Cardiac muscle cell (in vitro differentiated cells and primary cell): ENCODE data around the gene BCAR3. TPM values are rescaled to one million over a fixed set of nuclear protein-coding genes. Genes with fewer than 3 reads are reported as not detected.
A peak's percentile ranks its signal among the peaks of the same experiment; 100 is the strongest.
"Not testable (repeated sequence)": the region's sequence is repeated elsewhere in the genome, so short reads cannot be mapped to it uniquely, and the experiment has no call there.

ENCODE experiments used
- DNase-seq, 2 donors: peaks; one replicate each; pipeline versions ENCODE4 v3.0.0 to v3.0.0-alpha.2; 2010 to 2017; ENCODE audit warnings: low read depth in 1 of 2, low spot score in 1 of 2
- H3K27ac ChIP-seq: fragments of 200-600 bp; sonication (generic); 2 replicates; pipeline ENCODE4 v1.5.1; 2016
- H3K27me3 ChIP-seq: fragments of 200-600 bp; sonication (generic); 2 replicates; pipeline ENCODE4 v1.6.0; 2016; ENCODE audit warnings: control low read depth
- H3K36me3 ChIP-seq: fragments of 200-600 bp; sonication (generic); 2 replicates; pipeline ENCODE4 v1.5.1; 2016; ENCODE audit warnings: control low read depth
- H3K4me1 ChIP-seq: fragments of 200-600 bp; sonication (generic); 2 replicates; pipeline ENCODE4 v1.8.1; 2017; ENCODE audit warnings: low read depth, mild to moderate bottlenecking, mixed run types
- H3K4me3 ChIP-seq: fragments of 200-600 bp; sonication (generic); 2 replicates; pipeline ENCODE4 v1.5.1; 2016; ENCODE audit warnings: mild to moderate bottlenecking
- H3K9me3 ChIP-seq: fragments of 200-600 bp; sonication (generic); 2 replicates; pipeline ENCODE4 v1.5.1; 2017; ENCODE audit warnings: low read depth, mild to moderate bottlenecking, control low read depth
- CTCF ChIP-seq: IDR thresholded peaks from 2 replicates; pipeline ENCODE4 v1.5.1; 2012; ENCODE audit warnings: low read depth, mild to moderate bottlenecking, low read length
- polyA plus RNA-seq: library from polyadenylated mRNA; unstranded; fragments of >200 nt; fragmentation: Nextera tagmentation; extraction: Ambion mirVana; gene quantifications from 2 replicates; pipeline ENCODE4 v1.2.1, GENCODE V29; 2016
- total RNA-seq: library from RNA; depleted of rRNA; stranded (reverse); fragments of >200 nt; gene quantifications from 2 replicates; pipeline ENCODE4 v1.2.3, GENCODE V29; 2016

Gene BCAR3
- total and polyA plus RNA-seq, 2 experiments from 2014 or later, result 1.5 to 4.5 TPM

DNA sequence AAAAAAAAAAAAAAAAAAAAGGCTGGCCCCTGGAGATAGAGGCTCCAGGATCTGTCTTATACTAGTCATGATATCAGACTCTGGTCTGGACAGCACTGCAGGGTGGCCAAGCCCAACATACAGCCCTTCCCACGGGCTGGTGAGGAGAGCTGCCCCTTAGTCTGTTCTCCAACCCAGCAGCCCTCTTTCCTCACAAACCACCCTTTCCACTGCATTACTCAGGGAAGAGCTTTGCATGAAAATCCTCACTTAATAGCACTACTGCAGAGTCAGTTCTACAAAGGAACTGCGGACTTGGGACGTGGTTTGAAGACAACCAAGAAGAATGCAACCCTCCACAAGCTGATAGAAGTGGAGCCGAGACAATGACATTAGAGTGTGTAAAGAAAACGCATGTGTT, 5.7 kb downstream of the BCAR3 start:
- Histone ChIP-seq H3K36me3 (no peaks in the 10 kb centered on the region), H3K4me1 (peaks cover 19% of the 10 kb centered on the region), H3K27ac (no peak overlapping the region), H3K9me3 (no peaks in the 10 kb centered on the region), H3K27me3 (peaks cover 13% of the 10 kb centered on the region), H3K4me3 (no peak overlapping the region)
- DNase-seq, result peak in 1 of 2 donors; percentile 57
- TF ChIP-seq CTCF, result no peak

DNA sequence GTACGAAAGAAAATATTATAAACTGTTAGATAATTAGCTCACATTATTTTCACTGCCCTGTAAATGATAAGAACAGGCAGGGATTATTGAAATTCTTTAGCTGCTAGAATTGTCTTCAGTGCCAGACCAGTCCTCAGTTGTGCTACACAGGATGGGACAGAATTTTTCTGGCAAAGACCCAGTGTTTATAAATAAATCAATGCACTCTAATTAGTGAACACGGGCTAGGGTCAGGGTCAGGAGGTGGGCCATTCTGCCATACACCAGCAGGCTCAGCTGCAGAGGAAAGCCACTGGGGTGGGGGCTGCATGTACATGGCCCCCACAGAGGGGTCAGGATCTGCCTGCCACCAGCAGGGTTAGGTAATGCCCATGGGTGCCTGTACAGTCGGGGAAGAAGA, 6.4 kb downstream of the BCAR3 start:
- Histone ChIP-seq H3K4me1 (peaks cover 19% of the 10 kb centered on the region), H3K9me3 (no peaks in the 10 kb centered on the region), H3K27ac (no peak overlapping the region), H3K27me3 (peaks cover 7% of the 10 kb centered on the region), H3K36me3 (no peaks in the 10 kb centered on the region), H3K4me3 (no peak overlapping the region)
- no peak for TF ChIP-seq CTCF
- DNase-seq, result no peak

DNA sequence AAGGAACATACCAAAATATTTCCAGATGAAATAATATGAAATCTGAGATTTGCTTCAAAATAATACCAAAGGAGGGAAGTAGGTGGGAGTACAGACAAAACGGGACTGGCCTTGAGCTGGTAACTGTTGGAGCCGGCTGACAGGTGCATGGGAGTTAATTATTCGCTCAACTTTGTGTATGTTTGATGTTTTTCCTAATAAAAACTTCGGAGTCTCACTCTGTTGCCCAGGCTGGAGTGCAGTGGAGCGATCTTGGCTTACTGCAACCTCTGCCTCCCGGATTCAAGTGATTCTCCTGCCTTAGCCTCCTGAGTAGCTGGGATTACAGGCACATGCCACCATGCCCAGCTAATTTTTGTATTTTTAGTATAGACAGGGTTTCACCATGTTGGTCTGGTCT, 7.6 kb downstream of the BCAR3 start:
- H3K9me3 ChIP-seq, H3K27ac ChIP-seq, DNase-seq, H3K4me3 ChIP-seq, H3K36me3 ChIP-seq, H3K27me3 ChIP-seq: not testable (repeated sequence)
- peaks cover 19% of the 10 kb centered on the region for H3K4me1 ChIP-seq

DNA sequence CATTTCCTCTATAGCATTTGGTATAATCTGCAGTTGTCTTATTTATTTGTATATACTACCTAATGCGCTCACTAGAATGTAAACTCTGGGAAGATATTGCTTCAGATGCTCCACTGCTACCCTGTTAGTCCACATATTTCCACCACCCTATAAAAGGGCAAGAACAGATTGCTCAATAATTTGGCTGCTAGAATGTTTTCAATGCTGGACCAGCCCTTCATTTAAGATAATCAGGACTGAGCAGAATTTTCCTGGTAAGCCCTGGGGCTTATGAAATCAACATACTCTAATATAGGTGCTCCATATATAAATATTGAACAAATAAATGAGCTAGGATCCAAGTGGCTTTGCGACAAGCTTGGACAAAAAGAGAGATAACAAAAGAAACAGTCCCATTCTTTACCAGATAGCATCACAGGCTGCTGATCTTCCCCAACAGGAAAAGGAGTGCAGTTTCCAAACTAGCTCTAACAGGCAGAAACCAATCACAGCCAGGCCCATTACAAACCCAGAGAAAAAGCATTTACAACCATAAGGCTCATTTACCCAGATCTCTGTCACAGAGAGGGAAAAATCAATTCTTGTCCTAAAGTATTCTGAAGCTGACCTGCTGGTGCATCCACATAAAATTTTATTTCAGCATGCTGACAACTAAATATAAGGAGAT, 8.3 kb downstream of the BCAR3 start:
- Histone ChIP-seq H3K4me3 (no peak overlapping the region), H3K9me3 (no peaks in the 10 kb centered on the region), H3K27ac (no peak overlapping the region), H3K4me1 (peaks cover 19% of the 10 kb centered on the region), H3K27me3 (peaks cover 2% of the 10 kb centered on the region), H3K36me3 (no peaks in the 10 kb centered on the region)
- no peak for TF ChIP-seq CTCF
- peak in 1 of 2 donors; percentile 81 for DNase-seq

- H3K4me1 ChIP-seq, result peaks cover 19% of the 10 kb centered on the region
- H3K9me3 ChIP-seq, result no peaks in the 10 kb centered on the region
- no peaks in the 10 kb centered on the region for H3K27me3 ChIP-seq
- no peak for TF ChIP-seq CTCF
- peak in 1 of 2 donors; percentile 44 for DNase-seq
- no peaks in the 10 kb centered on the region for H3K36me3 ChIP-seq
- H3K27ac ChIP-seq, result no peak overlapping the region
- H3K4me3 ChIP-seq, result no peak overlapping the region
Observed at GRCh38 chr1:93672477-93673162, 9.0 kb downstream of the BCAR3 start.

- no peaks in the 10 kb centered on the region for H3K36me3 ChIP-seq
- H3K4me3 ChIP-seq, result no peak overlapping the region
- no peak for TF ChIP-seq CTCF
- H3K27ac ChIP-seq, result no peak overlapping the region
- H3K27me3 ChIP-seq, result no peaks in the 10 kb centered on the region
- no peaks in the 10 kb centered on the region for H3K9me3 ChIP-seq
- DNase-seq, result peak in 1 of 2 donors; percentile 96
- peaks cover 19% of the 10 kb centered on the region for H3K4me1 ChIP-seq
Observed at GRCh38 chr1:93672069-93672468, 9.6 kb downstream of the BCAR3 start.
